Naive thymus-derived CD4-positive, alpha-beta T cell (primary cell): Measurements from ENCODE around the gene CD74. TPM values are rescaled to one million over a fixed set of nuclear protein-coding genes. Genes with fewer than 3 reads are reported as not detected.

Experiments
- ATAC-seq: fragments of 150-1000 bp; cut with Tn5 transposase; 2 replicates; pipeline ENCODE4 v1.10.0; 2021; ENCODE audit warnings: mild to moderate bottlenecking, moderate library complexity
- CTCF ChIA-PET: fragments of 350-600 bp; sonication (Branson Sonifier 250); formaldehyde crosslinking; loops from one replicate; lab custom pipeline; 2021; ENCODE audit warnings: antibody characterized with exemption; lab: Charles Lee
- POLR2A ChIA-PET: fragments of 350-600 bp; sonication (Branson Sonifier 250); formaldehyde crosslinking; loops from one replicate; lab custom pipeline; 2021; ENCODE audit warnings: antibody characterized with exemption, inconsistent platforms; lab: Charles Lee
- DNase-seq, 9 donors: peaks; one replicate each; pipeline versions ENCODE4 v3.0.0 to v3.0.0-alpha.2; 2020 to 2022; ENCODE audit warnings: mixed read lengths in 1 of 9
- H3K27ac ChIP-seq: one replicate; pipeline ENCODE4 v1.7.0; 2013; ENCODE audit warnings: mild to moderate bottlenecking, low read depth, low read length, moderate library complexity
- H3K27me3 ChIP-seq, 2 donors: one replicate each; pipeline ENCODE4 v1.7.0; 2013; ENCODE audit warnings: low read length in 2 of 2, mild to moderate bottlenecking in 2 of 2, moderate library complexity in 2 of 2; ENCODE audit not compliant: control insufficient read depth in 2 of 2, insufficient read depth in 2 of 2
- H3K36me3 ChIP-seq, 3 experiments: 1 replicate in 2 of 3; 2 replicates in 1 of 3; pipeline ENCODE4 v1.7.0; 2013; ENCODE audit warnings: low read length in 3 of 3, mild to moderate bottlenecking in 3 of 3, moderate library complexity in 1 of 3; ENCODE audit not compliant: insufficient read depth in 3 of 3, control insufficient read depth in 2 of 3
- H3K4me1 ChIP-seq, 2 donors: one replicate each; pipeline ENCODE4 v1.7.0; 2013; ENCODE audit warnings: low read length in 2 of 2, mild to moderate bottlenecking in 2 of 2, moderate library complexity in 1 of 2; ENCODE audit not compliant: control insufficient read depth in 2 of 2, insufficient read depth in 2 of 2
- H3K4me3 ChIP-seq: 2 replicates; pipeline ENCODE4 v1.7.0; 2013; ENCODE audit warnings: mild to moderate bottlenecking, low read length
- H3K9me3 ChIP-seq, 3 experiments: 1 replicate in 2 of 3; 2 replicates in 1 of 3; pipeline ENCODE4 v1.7.0; 2013; ENCODE audit warnings: low read length in 3 of 3; ENCODE audit not compliant: control insufficient read depth in 2 of 3
- H3K27ac Mint-ChIP-seq, 9 donors: one replicate each; pipeline ENCODE4 v1.8.0; 2020 to 2022; ENCODE audit warnings: mixed read lengths in 9 of 9, mild to moderate bottlenecking in 8 of 9, moderate library complexity in 5 of 9, inconsistent platforms in 2 of 9
- H3K27me3 Mint-ChIP-seq, 5 donors: one replicate each; pipeline ENCODE4 v1.8.0; 2021 to 2022; ENCODE audit warnings: mixed read lengths in 5 of 5, mild to moderate bottlenecking in 1 of 5
- H3K36me3 Mint-ChIP-seq, 5 donors: one replicate each; pipeline ENCODE4 v1.8.0; 2020 to 2022; ENCODE audit warnings: mixed read lengths in 5 of 5, mild to moderate bottlenecking in 3 of 5, inconsistent platforms in 1 of 5
- H3K4me1 Mint-ChIP-seq, 7 donors: one replicate each; pipeline ENCODE4 v1.8.0; 2020 to 2022; ENCODE audit warnings: mixed read lengths in 7 of 7, mild to moderate bottlenecking in 3 of 7, inconsistent platforms in 1 of 7
- H3K4me3 Mint-ChIP-seq, 10 donors: one replicate each; pipeline ENCODE4 v1.8.0; 2020 to 2022; ENCODE audit warnings: mild to moderate bottlenecking in 10 of 10, mixed read lengths in 10 of 10, moderate library complexity in 6 of 10, inconsistent platforms in 2 of 10
- H3K9me3 Mint-ChIP-seq, 11 donors: one replicate each; pipeline ENCODE4 v1.8.0; 2020 to 2022; ENCODE audit warnings: mixed read lengths in 11 of 11, mild to moderate bottlenecking in 4 of 11, inconsistent platforms in 1 of 11, moderate library complexity in 1 of 11
- intact Hi-C, 2 donors: fragments of 100-400 bp; cut with micrococcal nuclease; formaldehyde crosslinking; loops; one replicate each; pipeline ENCODE4 v1.15.1; 2023
- polyA plus RNA-seq, 2 donors: library from polyadenylated mRNA; unstranded; fragments of 300-500 nt; fragmentation: Illumina TruSeq; gene quantifications; one replicate each; pipeline ENCODE4 v1.2.3, GENCODE V29; 2021
- total RNA-seq, 6 experiments: library from RNA in 5 of 6; stranded (reverse) in 5 of 6; gene quantifications; 1 replicate in 5 of 6; 2 replicates in 1 of 6; pipeline ENCODE4 v1.2.3 and lab custom pipeline; 2021 to 2026

The CD74 gene
- total and polyA plus RNA-seq, 7 experiments from 2014 or later = 153 to 1,948 (median 413) TPM

DNA sequence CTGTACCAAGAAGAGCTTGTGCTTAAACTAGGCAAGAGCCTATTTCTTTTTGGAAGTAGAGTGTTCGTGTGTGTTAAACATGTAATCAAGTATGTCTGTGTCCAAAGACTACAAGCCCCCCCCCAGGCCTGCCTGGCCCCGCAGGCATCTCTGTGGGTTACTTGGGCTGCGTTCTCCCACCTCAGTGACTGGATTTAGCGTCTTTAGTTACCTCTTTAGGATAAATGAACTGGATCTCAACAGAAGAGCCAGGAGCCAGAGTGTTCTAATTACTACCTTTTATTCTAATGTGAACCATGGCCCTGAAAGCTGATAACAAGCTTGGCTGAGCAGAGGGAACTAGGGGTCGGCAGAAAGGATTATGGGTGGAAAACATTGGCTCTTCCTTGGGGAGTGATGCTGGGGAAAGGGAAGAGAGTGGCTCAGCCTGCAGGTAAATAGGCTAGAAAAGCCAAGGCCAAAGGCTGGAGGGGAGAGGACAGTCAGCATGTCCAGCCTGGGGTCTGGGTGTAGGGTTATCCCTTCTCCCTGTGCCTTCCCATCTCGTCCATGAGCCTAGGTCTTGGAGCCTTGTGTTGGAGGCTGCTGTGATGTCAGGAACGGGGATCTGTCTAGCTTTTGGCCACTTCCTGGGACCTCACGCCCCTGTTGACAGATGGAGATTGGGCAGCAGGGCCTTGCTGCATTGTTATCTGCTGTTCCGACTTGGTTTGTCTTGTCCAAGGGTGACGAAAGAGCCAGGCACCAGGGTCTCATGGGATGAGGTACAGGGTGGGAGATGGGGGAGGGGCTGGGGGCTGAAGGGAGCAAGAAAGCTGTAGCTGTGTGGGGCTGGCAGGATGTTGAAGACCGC is 11.1 kb downstream of the CD74 start:
- Mint-ChIP-seq H3K9me3 (no peaks in the 10 kb centered on the region), H3K4me1 (peaks cover 0 to 8% (median 5%) of the 10 kb centered on the region in 7 donors), H3K4me3 (peak overlapping the region in 1 of 10 donors; percentile 26), H3K27me3 (no peaks in the 10 kb centered on the region), H3K36me3 (peaks cover 6 to 39% (median 9%) of the 10 kb centered on the region in 5 donors), H3K27ac (peak overlapping the region; percentile 9 to 79 (median 30))
- POLR2A ChIA-PET = interaction anchor here (0.9 to 1.4 kb wide), 2 partner anchors 9 to 47 kb away, joined by 3 to 4 read pairs; no protein-coding TSS in a partner anchor
- no peak overlapping the region for H3K27ac ChIP-seq
- intact Hi-C loops = no loop called here
- DNase-seq = no peak
- CTCF ChIA-PET = no interaction called here
- peaks cover 0 to 96% (median 27%) of the 10 kb centered on the region in 3 experiments for H3K36me3 ChIP-seq
- peaks cover 0 to 3% of the 10 kb centered on the region in 2 donors for H3K4me1 ChIP-seq
- ATAC-seq = no peak
- no peaks in the 10 kb centered on the region for H3K9me3 ChIP-seq
- H3K27me3 ChIP-seq = no peaks in the 10 kb centered on the region
- H3K4me3 ChIP-seq = no peak overlapping the region

DNA sequence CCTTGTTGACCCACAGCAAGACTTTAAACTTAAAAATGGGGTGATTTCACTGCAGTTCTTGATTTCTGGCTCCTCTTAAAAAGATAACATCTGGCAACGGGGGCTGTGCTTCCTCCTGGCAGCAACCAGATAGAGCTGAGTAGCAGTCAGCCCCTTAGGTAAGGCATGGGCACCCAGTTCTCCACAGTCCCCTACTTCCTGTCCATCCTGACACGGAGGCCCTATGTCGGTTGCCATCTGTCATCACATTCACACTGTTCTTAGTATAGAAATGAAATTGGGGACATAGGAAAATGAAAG is 11.7 kb downstream of the CD74 start:
- Mint-ChIP-seq H3K36me3 (peaks cover 6 to 42% (median 15%) of the 10 kb centered on the region in 5 donors), H3K27me3 (no peaks in the 10 kb centered on the region), H3K4me3 (peak overlapping the region in 1 of 10 donors; percentile 26), H3K27ac (peak overlapping the region in 8 of 9 donors; percentile 9 to 79 (median 34)), H3K9me3 (no peaks in the 10 kb centered on the region), H3K4me1 (peaks cover 0 to 7% (median 5%) of the 10 kb centered on the region in 7 donors)
- Histone ChIP-seq H3K9me3 (no peaks in the 10 kb centered on the region), H3K27me3 (no peaks in the 10 kb centered on the region), H3K4me1 (peaks cover 0 to 3% of the 10 kb centered on the region in 2 donors), H3K36me3 (peaks cover 0 to 96% (median 22%) of the 10 kb centered on the region in 3 experiments), H3K27ac (no peak overlapping the region), H3K4me3 (no peak overlapping the region)
- intact Hi-C loops = no loop called here
- ATAC-seq (no peak), DNase-seq (no peak)
- ChIA-PET POLR2A (interaction anchor here (0.9 to 1.4 kb wide), 2 partner anchors 9 to 48 kb away, joined by 3 to 4 read pairs; no protein-coding TSS in a partner anchor), CTCF (no interaction called here)

DNA sequence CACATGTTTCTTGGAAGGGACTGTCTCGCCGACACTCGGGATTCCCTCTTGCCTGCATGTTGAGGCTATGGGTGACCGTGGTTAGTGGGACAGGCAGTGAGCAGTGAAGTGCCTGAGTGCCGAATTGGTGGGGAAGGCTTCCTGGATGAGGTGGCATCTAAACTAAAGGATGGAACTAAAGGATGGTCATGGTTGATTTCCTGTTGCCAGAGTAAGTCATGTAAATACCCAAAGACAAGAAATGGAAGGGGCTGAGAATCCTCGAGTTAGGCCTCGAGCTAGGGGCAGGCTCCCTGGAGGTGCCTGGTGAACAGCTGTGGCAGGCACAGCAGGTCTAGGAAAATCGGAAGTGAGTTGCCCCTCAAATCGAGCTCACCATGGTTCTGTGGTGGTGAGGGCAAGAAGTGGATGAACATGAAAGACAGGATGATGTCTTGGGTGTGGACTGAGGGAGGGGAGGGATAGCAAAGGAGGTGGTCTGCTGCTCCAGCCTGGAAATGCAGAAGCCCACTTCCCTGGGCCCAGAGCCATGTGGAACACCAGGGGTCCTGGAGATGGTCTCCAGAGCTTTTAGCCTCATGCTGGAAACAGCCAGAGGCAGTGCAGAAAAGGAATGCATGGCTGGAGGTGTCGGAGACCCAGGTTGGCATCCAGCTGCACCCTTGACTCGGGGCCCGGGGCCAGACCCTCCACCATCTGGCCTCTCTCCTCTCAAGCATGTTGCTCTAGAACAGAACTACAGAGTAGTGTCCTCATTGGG is 12.2 kb downstream of the CD74 start:
- ChIA-PET POLR2A (interaction anchor here (0.9 to 1.4 kb wide), 2 partner anchors 10 to 49 kb away, joined by 3 to 4 read pairs; no protein-coding TSS in a partner anchor), CTCF (no interaction called here)
- peak; percentile 1 for ATAC-seq

DNA sequence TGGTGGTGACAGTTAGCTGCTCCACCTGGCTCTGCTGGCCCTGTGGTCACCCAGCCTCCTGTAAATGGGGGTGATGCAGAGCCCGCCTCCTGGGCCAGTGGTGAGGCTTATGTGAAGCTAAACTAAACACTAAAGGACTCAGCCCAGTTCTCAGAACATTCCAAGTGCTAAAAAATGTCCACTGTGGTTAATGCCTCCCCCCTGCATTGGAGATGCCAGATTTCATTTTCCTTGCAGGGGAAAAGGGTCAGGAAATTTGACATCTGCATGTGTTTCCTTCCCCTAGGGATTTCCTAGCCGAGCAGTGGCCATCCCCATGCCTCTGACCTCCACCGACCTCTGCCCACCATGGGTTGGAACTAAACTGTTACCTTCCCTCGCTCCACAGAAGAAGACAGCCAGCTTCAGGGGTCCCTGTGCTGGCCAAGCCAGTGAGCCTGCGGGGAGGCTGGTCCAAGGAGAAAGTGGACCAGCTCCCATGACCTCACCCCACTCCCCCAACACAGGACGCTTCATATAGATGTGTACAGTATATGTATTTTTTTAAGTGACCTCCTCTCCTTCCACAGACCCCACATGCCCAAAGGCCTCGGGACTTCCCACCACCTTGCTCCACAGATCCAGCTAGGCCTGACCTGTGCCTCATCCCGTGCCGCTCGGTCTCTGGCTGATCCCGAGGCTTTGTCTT is 13.0 kb downstream of the CD74 start:
- ATAC-seq = peak; percentile 12
- CTCF ChIA-PET = interaction anchor here (0.6 to 1.1 kb wide), 2 partner anchors 9 to 316 kb away, joined by 3 to 4 read pairs; no protein-coding TSS in a partner anchor
- Mint-ChIP-seq H3K27me3 (no peaks in the 10 kb centered on the region), H3K27ac (peak overlapping the region in 6 of 9 donors; percentile 6 to 82 (median 72)), H3K36me3 (peaks cover 6 to 46% (median 19%) of the 10 kb centered on the region in 5 donors), H3K4me3 (no peak overlapping the region), H3K4me1 (peaks cover 0 to 6% (median 5%) of the 10 kb centered on the region in 7 donors), H3K9me3 (no peaks in the 10 kb centered on the region)
- H3K4me1 ChIP-seq = peaks cover 0 to 3% of the 10 kb centered on the region in 2 donors
- no peak for DNase-seq
- POLR2A ChIA-PET = no interaction called here
- intact Hi-C loops = no loop called here
- H3K9me3 ChIP-seq = no peaks in the 10 kb centered on the region
- H3K27me3 ChIP-seq = no peaks in the 10 kb centered on the region
- H3K4me3 ChIP-seq = no peak overlapping the region
- no peak overlapping the region for H3K27ac ChIP-seq
- H3K36me3 ChIP-seq = peaks cover 0 to 97% (median 16%) of the 10 kb centered on the region in 3 experiments

More for the DNA sequence above, 12.2 kb downstream of the CD74 start:
- no peak for DNase-seq
- no peaks in the 10 kb centered on the region for H3K27me3 Mint-ChIP-seq
- H3K27ac Mint-ChIP-seq = peak overlapping the region in 6 of 9 donors; percentile 56 to 84 (median 72)
- Histone ChIP-seq H3K27me3 (no peaks in the 10 kb centered on the region), H3K4me1 (peaks cover 0 to 3% of the 10 kb centered on the region in 2 donors), H3K4me3 (no peak overlapping the region), H3K27ac (no peak overlapping the region), H3K36me3 (peaks cover 0 to 97% (median 19%) of the 10 kb centered on the region in 3 experiments), H3K9me3 (no peaks in the 10 kb centered on the region)
- peaks cover 0 to 6% (median 5%) of the 10 kb centered on the region in 7 donors for H3K4me1 Mint-ChIP-seq
- no peak overlapping the region for H3K4me3 Mint-ChIP-seq
- H3K36me3 Mint-ChIP-seq = peaks cover 6 to 46% (median 19%) of the 10 kb centered on the region in 5 donors
- H3K9me3 Mint-ChIP-seq = no peaks in the 10 kb centered on the region
- intact Hi-C loops = no loop called here

DNA sequence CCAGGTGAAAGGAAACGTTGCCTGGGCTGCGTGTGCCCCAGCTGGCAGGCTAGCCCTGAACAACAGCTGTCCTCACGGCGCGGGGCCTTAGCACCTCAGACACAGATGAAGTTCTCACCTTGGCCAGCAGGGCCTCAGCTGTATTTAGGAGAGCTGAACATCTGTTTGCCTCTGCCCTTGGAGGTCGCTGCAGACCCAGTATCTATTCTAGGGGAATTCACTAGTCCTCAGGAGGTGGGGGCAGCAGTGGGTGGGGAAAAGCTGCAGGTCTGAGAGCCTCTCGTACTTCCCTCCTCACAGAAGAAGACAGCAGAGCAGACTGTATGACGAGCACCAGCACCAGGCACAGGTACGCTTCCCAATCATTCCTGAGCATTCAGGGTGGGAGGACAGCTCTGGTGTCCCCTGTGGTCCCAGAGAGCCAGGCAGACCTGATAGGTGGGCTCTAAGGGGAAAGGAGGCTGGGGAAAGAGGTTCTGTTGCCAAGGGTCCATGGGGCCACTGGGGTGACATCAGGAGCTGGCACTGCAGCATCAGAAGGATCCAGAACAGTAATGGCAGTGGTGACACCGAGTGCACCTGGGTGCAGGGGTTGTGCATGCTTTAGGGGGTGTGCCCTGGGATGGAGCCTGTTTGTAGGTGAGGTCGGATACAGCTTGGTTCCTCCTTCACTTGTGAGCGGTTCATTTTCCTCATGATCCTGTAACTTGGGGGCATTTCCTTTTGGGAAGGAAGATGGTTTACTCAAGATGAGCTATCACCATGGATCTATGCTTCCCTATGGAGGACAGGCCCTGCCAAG is 13.8 kb downstream of the CD74 start:
- intact Hi-C loops = loop anchor here in 1 of 2 donors (1.0 kb wide), 1 partner anchor 37 kb away; no protein-coding TSS in a partner anchor
- Mint-ChIP-seq H3K4me3 (no peak overlapping the region), H3K4me1 (peaks cover 0 to 6% (median 5%) of the 10 kb centered on the region in 7 donors), H3K9me3 (no peaks in the 10 kb centered on the region), H3K36me3 (peaks cover 6 to 46% (median 19%) of the 10 kb centered on the region in 5 donors), H3K27me3 (no peaks in the 10 kb centered on the region), H3K27ac (peak overlapping the region in 4 of 9 donors; percentile 6 to 83 (median 20))
- Histone ChIP-seq H3K4me1 (peaks cover 0 to 3% of the 10 kb centered on the region in 2 donors), H3K27me3 (no peaks in the 10 kb centered on the region), H3K9me3 (no peaks in the 10 kb centered on the region), H3K36me3 (peaks cover 5 to 96% (median 8%) of the 10 kb centered on the region in 3 experiments), H3K4me3 (no peak overlapping the region), H3K27ac (no peak overlapping the region)
- CTCF ChIA-PET = interaction anchor here (0.6 to 1.1 kb wide), 3 partner anchors 8 to 317 kb away, joined by 3 to 4 read pairs (median 3); no protein-coding TSS in a partner anchor
- peak; percentile 36 for ATAC-seq
- no peak for DNase-seq
- POLR2A ChIA-PET = no interaction called here
